K562 (cell line): ENCODE data around the gene OSBPL7. TPM values are rescaled to one million over a fixed set of nuclear protein-coding genes. Genes with fewer than 3 reads are reported as not detected.

Source experiments
- ATAC-seq: fragments of 200-7000 bp; cut with Tn5 transposase; 3 replicates; pipeline ENCODE4 v1.9.1; 2020; ENCODE audit warnings: moderate library complexity
- BruUV-seq: library from RNA; stranded (reverse); fragments of 400-500 nt; replicated peaks from 2 replicates; lab custom pipeline; 2021; lab: Mats Ljungman, UMichigan
- CTCF ChIA-PET: fragments of 300-600 bp; formaldehyde crosslinking; extraction: SDS; loops from one replicate; lab custom pipeline; 2021; ENCODE audit warnings: low intra/inter-chr PET ratio; lab: Yijun Ruan, JAX
- POLR2A ChIA-PET: fragments of 300-600, 350-650 bp; sonication (Branson Sonifier 250); formaldehyde crosslinking; extraction: SDS; loops from one replicate; lab custom pipeline; 2021; ENCODE audit warnings: antibody characterized with exemption, inconsistent platforms; lab: Yijun Ruan, JAX
- DNase-seq, 4 experiments: peaks; one replicate each; pipeline versions ENCODE4 v3.0.0 to v3.0.0-alpha.2; 2011 to 2018; ENCODE audit warnings: low spot score in 3 of 4, mixed read lengths in 3 of 4; ENCODE audit errors: extremely low read depth in 1 of 4
- FAIRE-seq: peaks from 2 replicates; lab custom pipeline; 2011; peaks lifted over from hg19 to GRCh38; lab: Jason Lieb, UNC
- H2AFZ ChIP-seq: 2 replicates; pipeline ENCODE4 v1.6.0; 2011; ENCODE audit warnings: low read depth, low read length, control low read depth, inconsistent platforms
- H3K27ac ChIP-seq: fragments of 200-600 bp; 3 replicates; pipeline ENCODE4 v1.8.0; 2011; ENCODE audit warnings: low read depth, mild to moderate bottlenecking, control low read depth, inconsistent platforms, low read length, moderate library complexity, mixed read lengths; ENCODE audit errors: extremely low read depth
- H3K27me3 ChIP-seq, 2 experiments: fragments of 300-600 bp in 1 of 2; 2 replicates in 1 of 2; 3 replicates in 1 of 2; pipeline versions ENCODE4 v1.6.0 to v1.8.0; 2011; ENCODE audit warnings: inconsistent platforms in 2 of 2, low read length in 2 of 2, mild to moderate bottlenecking in 1 of 2, mixed read lengths in 1 of 2, moderate library complexity in 1 of 2; ENCODE audit not compliant: control insufficient read depth in 2 of 2, insufficient read depth in 2 of 2
- H3K36me3 ChIP-seq: fragments of 300-600 bp; 3 replicates; pipeline ENCODE4 v1.8.0; 2011; ENCODE audit warnings: mild to moderate bottlenecking, low read length, inconsistent platforms; ENCODE audit not compliant: control insufficient read depth, insufficient read depth
- H3K4me1 ChIP-seq, 2 experiments: fragments of 200-600 bp in 1 of 2; replicated peaks in 1 of 2; 2 replicates in 1 of 2; 3 replicates in 1 of 2; pipeline versions ENCODE4 v1.5.1 to v1.8.0; 2011; ENCODE audit warnings: inconsistent platforms in 2 of 2, low read length in 2 of 2, mild to moderate bottlenecking in 1 of 2, mixed read lengths in 1 of 2, moderate library complexity in 1 of 2; ENCODE audit not compliant: control insufficient read depth in 2 of 2, insufficient read depth in 2 of 2
- H3K4me2 ChIP-seq: 2 replicates; pipeline ENCODE4 v1.6.1; 2011; ENCODE audit warnings: low read length, control low read depth, inconsistent platforms, mixed read lengths; ENCODE audit not compliant: insufficient read depth
- H3K4me3 ChIP-seq: fragments of 200-600 bp; sonication (generic), shearing (Covaris generic); 2 replicates; pipeline ENCODE4 v1.5.1; 2016; ENCODE audit warnings: control low read depth, inconsistent platforms
- H3K79me2 ChIP-seq: fragments of 200-600 bp; 3 replicates; pipeline ENCODE4 v1.8.0; 2011; ENCODE audit warnings: low read length, inconsistent platforms; ENCODE audit not compliant: control insufficient read depth, insufficient read depth
- H3K9ac ChIP-seq, 2 experiments: 2 replicates each; pipeline versions ENCODE4 v1.6.0 to v1.6.1; 2011; ENCODE audit warnings: low read depth in 2 of 2, low read length in 2 of 2, control low read depth in 1 of 2, inconsistent platforms in 1 of 2, mild to moderate bottlenecking in 1 of 2, mixed read lengths in 1 of 2; ENCODE audit not compliant: insufficient read depth in 1 of 2
- H3K9me1 ChIP-seq: one replicate; pipeline ENCODE4 v1.6.0; 2011; ENCODE audit warnings: inconsistent platforms, mild to moderate bottlenecking, low read length, moderate library complexity; ENCODE audit not compliant: control insufficient read depth, insufficient read depth
- H3K9me3 ChIP-seq: replicated peaks from 2 replicates; pipeline ENCODE4 v1.5.1; 2011; ENCODE audit warnings: low read depth, low read length, inconsistent platforms; ENCODE audit not compliant: control insufficient read depth, insufficient read depth
- H4K20me1 ChIP-seq: replicated peaks from 2 replicates; pipeline ENCODE4 v1.6.1; 2011; ENCODE audit warnings: low read length, inconsistent platforms, mixed read lengths; ENCODE audit not compliant: control insufficient read depth, insufficient read depth
- CEBPG ChIP-seq, 3 experiments: fragments of 200-800 bp in 1 of 3; sonication (Bioruptor generic) in 1 of 3; sonication (generic) in 1 of 3; formaldehyde crosslinking in 1 of 3; IDR thresholded peaks in 2 of 3; conservative IDR thresholded peaks in 1 of 3; 2 replicates each; pipeline versions ENCODE4 v1.6.1 to v1.8.0; 2016 to 2022; ENCODE audit warnings: missing compliant biosample characterization in 2 of 3, missing genetic modification characterization in 2 of 3, mild to moderate bottlenecking in 1 of 3, missing genetic modification reagents in 1 of 3
- DPF2 ChIP-seq: fragments of 450-650 bp; IDR thresholded peaks from 2 replicates; pipeline ENCODE4 v1.6.1; 2016
- EP400 ChIP-seq: fragments of 450-650 bp; IDR thresholded peaks from 2 replicates; pipeline ENCODE4 v1.6.1; 2017; ENCODE audit warnings: antibody characterized with exemption, mild to moderate bottlenecking, moderate library complexity
- FOXJ3 ChIP-seq: sonication (generic); formaldehyde crosslinking; IDR thresholded peaks from 2 replicates; pipeline ENCODE4 v1.4.0; 2020; ENCODE audit warnings: mild to moderate bottlenecking, missing genetic modification reagents
- HMG20A ChIP-seq: fragments of 450-650 bp; formaldehyde crosslinking; conservative IDR thresholded peaks from 2 replicates; pipeline ENCODE4 v1.4.0; 2020; ENCODE audit warnings: mild to moderate bottlenecking, mixed read lengths
- JUND ChIP-seq, 2 experiments: IDR thresholded peaks; 2 replicates in 1 of 2; 3 replicates in 1 of 2; pipeline ENCODE4 v1.6.1; 2011; ENCODE audit warnings: borderline replicate concordance in 2 of 2, low read depth in 2 of 2, low read length in 2 of 2, improper control_type of control experiment in 1 of 2, missing biosample characterization in 1 of 2, missing genetic modification characterization in 1 of 2, missing genetic modification reagents in 1 of 2
- MAZ ChIP-seq, 2 experiments: fragments of 450-650 bp in 1 of 2; sonication (generic) in 1 of 2; formaldehyde crosslinking; IDR thresholded peaks in 1 of 2; conservative IDR thresholded peaks in 1 of 2; 2 replicates each; pipeline versions ENCODE4 v1.4.0 to v1.5.0; 2020; ENCODE audit warnings: mild to moderate bottlenecking in 1 of 2, missing genetic modification reagents in 1 of 2
- MTA1 ChIP-seq: fragments of 450-650 bp; IDR thresholded peaks from 2 replicates; pipeline ENCODE4 v1.6.1; 2017; ENCODE audit warnings: borderline replicate concordance
- MYC ChIP-seq, 2 experiments: fragments of 250-450 bp in 1 of 2; sonication (Bioruptor Pico) in 1 of 2; IDR thresholded peaks; 2 replicates each; pipeline versions ENCODE4 v1.5.1 to v1.6.1; 2012 to 2021; ENCODE audit warnings: low read depth in 2 of 2, borderline replicate concordance in 1 of 2, improper control_type of control experiment in 1 of 2, low read length in 1 of 2, mild to moderate bottlenecking in 1 of 2, moderate library complexity in 1 of 2
- NONO ChIP-seq, 2 experiments: fragments of 200-400 bp in 1 of 2; fragments of 450-650 bp in 1 of 2; formaldehyde crosslinking in 1 of 2; IDR thresholded peaks; 2 replicates each; pipeline ENCODE4 v1.6.1; 2017; ENCODE audit warnings: low read depth in 2 of 2, mild to moderate bottlenecking in 2 of 2, moderate library complexity in 2 of 2, low read length in 1 of 2
- RFX7 ChIP-seq: fragments of 250-450 bp; sonication (Bioruptor Pico); IDR thresholded peaks from 2 replicates; pipeline ENCODE4 v1.5.1; 2021; ENCODE audit warnings: mild to moderate bottlenecking
- SMAD3 ChIP-seq: fragments of 450-650 bp; formaldehyde crosslinking; conservative IDR thresholded peaks from 2 replicates; pipeline ENCODE4 v1.4.0; 2020; ENCODE audit warnings: mild to moderate bottlenecking
- SMARCA4 ChIP-seq: fragments of 450-650 bp; IDR thresholded peaks from 2 replicates; pipeline ENCODE4 v1.6.1; 2016
- ZNF830 ChIP-seq: fragments of 250-450 bp; sonication (Bioruptor Pico); IDR thresholded peaks from 2 replicates; pipeline ENCODE4 v1.5.0; 2021; ENCODE audit warnings: mild to moderate bottlenecking
- WGBS: fragments of 100-300 bp; shearing (Covaris generic); methylation state at CpG from one replicate; pipeline ENCODE4 v1.1.6; 2016; ENCODE audit warnings: low coverage, mixed read lengths; ENCODE audit not compliant: insufficient coverage; ENCODE audit errors: missing lambda C conversion rate; 5-methylcytosine and 5-hydroxymethylcytosine counted together
- in situ Hi-C: fragments of 300-500 bp; cut with MboI; formaldehyde crosslinking; loops from 4 replicates; pipeline ENCODE4 v1.15.0; 2018; ENCODE audit warnings: inconsistent platforms, mixed read lengths
- intact Hi-C: fragments of 100-400 bp; cut with micrococcal nuclease; formaldehyde crosslinking; loops from 2 replicates; pipeline ENCODE4 v1.14.2; 2022
- polyA plus RNA-seq, 8 experiments: library from polyadenylated mRNA; depleted of rRNA in 4 of 8; stranded (reverse) in 5 of 8; unstranded in 3 of 8; fragments of >200 nt; fragmentation: Nextera tagmentation in 2 of 8; fragmentation: Illumina TruSeq in 1 of 8; extraction: Ambion mirVana in 2 of 8; extraction: Trizol in 1 of 8; gene quantifications; 2 replicates each; pipeline versions ENCODE4 v1.2.1 to v1.2.3, GENCODE V29; 2011 to 2014; ENCODE audit warnings: inconsistent platforms in 1 of 8, missing spikeins in 1 of 8
- total RNA-seq, 7 experiments: library from RNA; depleted of rRNA in 6 of 7; stranded (reverse); fragments of >200 nt in 6 of 7; fragmentation: Illumina TruSeq in 2 of 7; extraction: Trizol in 2 of 7; gene quantifications; 2 replicates each; pipeline versions ENCODE4 v1.2.1 to v1.2.3, GENCODE V29; 2011 to 2021; ENCODE audit warnings: low replicate concordance in 1 of 7
- TF ChIP-seq, protein P1 (sequence below): fragments of 200-800 bp; sonication (Bioruptor generic); IDR thresholded peaks from 2 replicates; pipeline ENCODE4 v1.6.1; 2017; ENCODE audit warnings: missing genetic modification characterization, missing compliant biosample characterization
- TF ChIP-seq, protein P2 (sequence below): fragments of 450-650 bp; formaldehyde crosslinking; IDR thresholded peaks from 2 replicates; pipeline ENCODE4 v1.4.0; 2022; ENCODE audit warnings: mild to moderate bottlenecking, moderate library complexity
- TF ChIP-seq, protein P3 (sequence below): sonication (generic); formaldehyde crosslinking; IDR thresholded peaks from 2 replicates; pipeline ENCODE4 v1.8.0; 2022; ENCODE audit warnings: mild to moderate bottlenecking, missing genetic modification reagents

Gene OSBPL7
- total and polyA plus RNA-seq, 9 of the 15 experiments (the other 6 are each of a cell fraction or from before 2014, with no cell fraction given), result 0.32 to 11.9 (median 5.8) TPM

DNA sequence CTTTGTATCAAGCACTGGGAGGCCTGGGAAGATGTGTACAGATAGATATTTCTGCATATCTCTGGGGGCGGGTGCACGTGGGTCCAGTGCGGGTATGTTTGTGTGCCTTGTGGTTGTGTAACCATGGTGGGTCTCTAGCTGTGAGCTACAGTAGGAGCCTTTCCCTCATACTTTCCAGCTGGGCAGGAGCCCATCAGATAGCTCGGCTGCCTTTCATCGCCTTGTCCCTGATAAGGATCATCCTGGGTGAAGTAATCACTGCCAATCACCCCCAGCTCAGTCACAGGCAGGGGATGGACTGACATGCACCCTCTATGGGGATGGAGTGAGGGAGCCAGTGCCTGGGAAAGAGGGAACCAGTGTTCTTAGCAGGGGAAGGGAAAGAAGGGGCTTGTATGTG is 22.6 kb upstream of the OSBPL7 start:
- intact Hi-C loops (loop anchor here (10.0 kb wide), 1 partner anchor 291 kb away; no protein-coding TSS in a partner anchor), in situ Hi-C loops (loop anchor here (5.0 kb wide), 2 partner anchors 48 to 173 kb away; no protein-coding TSS in a partner anchor)
- H3K9me3 ChIP-seq, result no peaks in the 10 kb centered on the region
- no peak overlapping the region for H3K4me3 ChIP-seq
- H2AFZ ChIP-seq, result no peak overlapping the region
- H3K27ac ChIP-seq, result no peak overlapping the region
- ChIA-PET CTCF (interaction anchor here (4.2 to 5.9 kb wide), 2 partner anchors 45 to 50 kb away, joined by 26 to 171 read pairs; no protein-coding TSS in a partner anchor), POLR2A (interaction anchor here (0.9 to 2.6 kb wide), 5 partner anchors 12 to 103 kb away, joined by 3 to 18 read pairs (median 5); partner anchors contain the start of gene SP2)
- no peaks in the 10 kb centered on the region for H3K27me3 ChIP-seq
- ATAC-seq, result no peak
- no peak overlapping the region; the same call in 1 of the 2 replicates for H3K4me2 ChIP-seq
- H3K9ac ChIP-seq, result no peak overlapping the region; a peak in 1 of 4 replicates
- H3K9me1 ChIP-seq, result no peaks in the 10 kb centered on the region
- no TSS peak for BruUV-seq
- H3K36me3 ChIP-seq, result peaks cover under 1% of the 10 kb centered on the region; the same call in 1 of the 3 replicates
- WGBS, result 2% methylated on average over 5 of the region's 5 CpGs
- DNase-seq, result peak in 2 of 4 experiments; percentile 37 to 49
- no peaks in the 10 kb centered on the region for H4K20me1 ChIP-seq
- peaks cover 15% of the 10 kb centered on the region for H3K79me2 ChIP-seq
- H3K4me1 ChIP-seq, result peaks cover 35 to 54% of the 10 kb centered on the region in 2 experiments
- FAIRE-seq, result no peak
- TF ChIP-seq JUND (IDR thresholded peaks at IDR 0.05; ENCODE audit: borderline replicate concordance, low read depth, low read length) (peak; percentile 39; the same call in 1 of the 2 replicates), JUND (tag; IDR thresholded peaks at IDR 0.05; ENCODE audit: borderline replicate concordance, low read depth, low read length) (no peak; the same call in 2 of the 3 replicates), SMAD3 (CRISPR knock-in tag) (peak; percentile 43; the same call in 1 of the 2 replicates), FOXJ3 (CRISPR knock-in tag) (no peak), MAZ (CRISPR knock-in tag; conservative IDR thresholded peaks at IDR 0.05 in 1 of 2, IDR thresholded peaks at IDR 0.05 in 1 of 2) (peak in 1 of 2 experiments; percentile 47; a peak in 1 of 4 replicates), RFX7 (no peak), HMG20A (no peak), EP400 (no peak), MTA1 (0 out of 2 replicates have a peak, but pooled peaks have one; percentile 56), ZNF830 (CRISPR knock-in tag) (no peak), NONO (IDR thresholded peaks at IDR 0.05; ENCODE audit: low read depth in 2 of 2, low read length in 1 of 2) (no peak), MYC (IDR thresholded peaks at IDR 0.05; ENCODE audit: low read depth, low read length) (peak; percentile 24; the same call in 1 of the 2 replicates), MYC (CRISPR knock-in tag; IDR thresholded peaks at IDR 0.05; ENCODE audit: borderline replicate concordance, low read depth) (no peak), CEBPG (CRISPR knock-in tag; IDR thresholded peaks at IDR 0.05) (no peak), CEBPG (tag; conservative IDR thresholded peaks at IDR 0.05 in 1 of 2, IDR thresholded peaks at IDR 0.05 in 1 of 2) (peak; percentile 55 to 61; a peak in 3 of 4 replicates), DPF2 (peak; percentile 66), SMARCA4 (peak; percentile 63; the same call in 1 of the 2 replicates)
- TF ChIP-seq, protein P1, sequence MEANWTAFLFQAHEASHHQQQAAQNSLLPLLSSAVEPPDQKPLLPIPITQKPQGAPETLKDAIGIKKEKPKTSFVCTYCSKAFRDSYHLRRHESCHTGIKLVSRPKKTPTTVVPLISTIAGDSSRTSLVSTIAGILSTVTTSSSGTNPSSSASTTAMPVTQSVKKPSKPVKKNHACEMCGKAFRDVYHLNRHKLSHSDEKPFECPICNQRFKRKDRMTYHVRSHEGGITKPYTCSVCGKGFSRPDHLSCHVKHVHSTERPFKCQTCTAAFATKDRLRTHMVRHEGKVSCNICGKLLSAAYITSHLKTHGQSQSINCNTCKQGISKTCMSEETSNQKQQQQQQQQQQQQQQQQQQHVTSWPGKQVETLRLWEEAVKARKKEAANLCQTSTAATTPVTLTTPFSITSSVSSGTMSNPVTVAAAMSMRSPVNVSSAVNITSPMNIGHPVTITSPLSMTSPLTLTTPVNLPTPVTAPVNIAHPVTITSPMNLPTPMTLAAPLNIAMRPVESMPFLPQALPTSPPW (CRISPR knock-in tag), result peak; percentile 48; the same call in 1 of the 2 replicates
- TF ChIP-seq, protein P2, sequence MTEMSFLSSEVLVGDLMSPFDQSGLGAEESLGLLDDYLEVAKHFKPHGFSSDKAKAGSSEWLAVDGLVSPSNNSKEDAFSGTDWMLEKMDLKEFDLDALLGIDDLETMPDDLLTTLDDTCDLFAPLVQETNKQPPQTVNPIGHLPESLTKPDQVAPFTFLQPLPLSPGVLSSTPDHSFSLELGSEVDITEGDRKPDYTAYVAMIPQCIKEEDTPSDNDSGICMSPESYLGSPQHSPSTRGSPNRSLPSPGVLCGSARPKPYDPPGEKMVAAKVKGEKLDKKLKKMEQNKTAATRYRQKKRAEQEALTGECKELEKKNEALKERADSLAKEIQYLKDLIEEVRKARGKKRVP (CRISPR knock-in tag), result peak; percentile 39; the same call in 1 of the 2 replicates
- TF ChIP-seq, protein P3, sequence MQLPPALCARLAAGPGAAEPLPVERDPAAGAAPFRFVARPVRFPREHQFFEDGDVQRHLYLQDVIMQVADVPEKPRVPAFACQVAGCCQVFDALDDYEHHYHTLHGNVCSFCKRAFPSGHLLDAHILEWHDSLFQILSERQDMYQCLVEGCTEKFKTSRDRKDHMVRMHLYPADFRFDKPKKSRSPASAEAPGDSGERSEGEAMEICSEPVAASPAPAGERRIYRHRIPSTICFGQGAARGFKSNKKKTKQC (CRISPR knock-in tag), result no peak
